ENCODE measurements around the gene ATF3.

GRCh38 chr1:212591922-212592321 is 16.6 kb upstream of the ATF3 start:
- TF ChIP-seq CTCF (IDR thresholded peaks at IDR 0.05) (no peak), POLR2A (IDR thresholded peaks at IDR 0.05) (no peak)

All from lower leg skin (tissue), 3 donors.